ENCODE results near the gene PCDHA13. TPM values are rescaled to one million over a fixed set of nuclear protein-coding genes. Genes with fewer than 3 reads are reported as not detected.

The PCDHA13 gene
- total and polyA plus RNA-seq, 2 donors (not counting 1 experiment from before 2014, with no cell fraction given): 0.02 to 0.33 TPM

DNA sequence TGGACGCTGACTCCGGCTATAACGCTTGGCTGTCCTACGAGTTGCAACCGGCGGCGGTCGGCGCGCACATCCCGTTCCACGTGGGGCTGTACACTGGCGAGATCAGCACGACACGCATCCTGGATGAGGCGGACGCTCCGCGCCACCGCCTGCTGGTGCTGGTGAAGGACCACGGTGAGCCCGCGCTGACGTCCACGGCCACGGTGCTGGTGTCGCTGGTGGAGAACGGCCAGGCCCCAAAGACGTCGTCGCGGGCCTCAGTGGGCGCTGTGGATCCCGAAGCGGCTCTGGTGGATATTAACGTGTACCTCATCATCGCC lies 4.7 kb upstream of the PCDHA13 start:
- H3K9ac ChIP-seq (ENCODE audit: insufficient read depth, low read length): no peak overlapping the region
- no peaks in the 10 kb centered on the region for H3K79me2 ChIP-seq (ENCODE audit: control insufficient read depth, insufficient read depth, low read length)
- no peaks in the 10 kb centered on the region for H3K4me1 ChIP-seq (ENCODE audit: control insufficient read depth, extremely low read depth, insufficient read depth, low read length)
- H3K4me3 ChIP-seq (replicated peaks in 1 of 4; ENCODE audit: control extremely low read depth in 1 of 4, insufficient read depth in 1 of 4, low read depth in 3 of 4, low read length in 4 of 4): no peak overlapping the region
- H3K36me3 ChIP-seq (ENCODE audit: control insufficient read depth, insufficient read depth, low read length): no peaks in the 10 kb centered on the region
- H3K9me3 ChIP-seq (ENCODE audit: control insufficient read depth, insufficient read depth, low read depth, low read length): peaks cover 2% of the 10 kb centered on the region
- no peak overlapping the region for H2AFZ ChIP-seq (ENCODE audit: low read length)
- no peak for DNase-seq (ENCODE audit: low read depth in 2 of 2)
- no peak overlapping the region for H3K4me2 ChIP-seq (ENCODE audit: extremely low read depth, insufficient read depth, low read length)
- no peak for TF ChIP-seq EZH2 (IDR thresholded peaks at IDR 0.05; ENCODE audit: low read length, missing control alignments)
- TF ChIP-seq, protein P1, sequence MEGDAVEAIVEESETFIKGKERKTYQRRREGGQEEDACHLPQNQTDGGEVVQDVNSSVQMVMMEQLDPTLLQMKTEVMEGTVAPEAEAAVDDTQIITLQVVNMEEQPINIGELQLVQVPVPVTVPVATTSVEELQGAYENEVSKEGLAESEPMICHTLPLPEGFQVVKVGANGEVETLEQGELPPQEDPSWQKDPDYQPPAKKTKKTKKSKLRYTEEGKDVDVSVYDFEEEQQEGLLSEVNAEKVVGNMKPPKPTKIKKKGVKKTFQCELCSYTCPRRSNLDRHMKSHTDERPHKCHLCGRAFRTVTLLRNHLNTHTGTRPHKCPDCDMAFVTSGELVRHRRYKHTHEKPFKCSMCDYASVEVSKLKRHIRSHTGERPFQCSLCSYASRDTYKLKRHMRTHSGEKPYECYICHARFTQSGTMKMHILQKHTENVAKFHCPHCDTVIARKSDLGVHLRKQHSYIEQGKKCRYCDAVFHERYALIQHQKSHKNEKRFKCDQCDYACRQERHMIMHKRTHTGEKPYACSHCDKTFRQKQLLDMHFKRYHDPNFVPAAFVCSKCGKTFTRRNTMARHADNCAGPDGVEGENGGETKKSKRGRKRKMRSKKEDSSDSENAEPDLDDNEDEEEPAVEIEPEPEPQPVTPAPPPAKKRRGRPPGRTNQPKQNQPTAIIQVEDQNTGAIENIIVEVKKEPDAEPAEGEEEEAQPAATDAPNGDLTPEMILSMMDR (conservative IDR thresholded peaks at IDR 0.05 in 1 of 2, IDR thresholded peaks at IDR 0.05 in 1 of 2; ENCODE audit: low read depth in 1 of 2, low read length in 2 of 2): no peak
- H3K27me3 ChIP-seq (ENCODE audit: control insufficient read depth, insufficient read depth, low read length): no peaks in the 10 kb centered on the region
- no peaks in the 10 kb centered on the region for H4K20me1 ChIP-seq (ENCODE audit: control insufficient read depth, extremely low read depth, insufficient read depth, low read length)
- no peak overlapping the region for H3K27ac ChIP-seq (ENCODE audit: insufficient read depth, low read length)

DNA sequence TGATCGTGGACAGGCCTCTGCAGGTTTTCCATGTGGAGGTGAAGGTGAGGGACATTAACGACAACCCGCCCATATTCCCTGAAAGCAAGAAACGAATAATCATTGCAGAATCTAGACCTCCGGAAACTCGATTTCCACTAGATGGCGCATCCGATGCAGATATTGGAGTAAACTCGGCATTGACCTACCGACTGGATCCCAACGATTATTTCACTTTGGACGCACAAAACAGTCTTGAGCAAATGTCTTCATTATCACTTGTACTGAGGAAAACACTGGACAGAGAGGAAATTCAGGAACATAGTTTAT lies 621 bp downstream of the PCDHA13 start:
- no peak for DNase-seq (ENCODE audit: low read depth in 2 of 2)
- no peaks in the 10 kb centered on the region for H3K27me3 ChIP-seq (ENCODE audit: control insufficient read depth, insufficient read depth, low read length)
- TF ChIP-seq EZH2 (IDR thresholded peaks at IDR 0.05; ENCODE audit: low read length, missing control alignments): no peak
- TF ChIP-seq, protein P1 (conservative IDR thresholded peaks at IDR 0.05 in 1 of 2, IDR thresholded peaks at IDR 0.05 in 1 of 2; ENCODE audit: low read depth in 1 of 2, low read length in 2 of 2): no peak

DNA sequence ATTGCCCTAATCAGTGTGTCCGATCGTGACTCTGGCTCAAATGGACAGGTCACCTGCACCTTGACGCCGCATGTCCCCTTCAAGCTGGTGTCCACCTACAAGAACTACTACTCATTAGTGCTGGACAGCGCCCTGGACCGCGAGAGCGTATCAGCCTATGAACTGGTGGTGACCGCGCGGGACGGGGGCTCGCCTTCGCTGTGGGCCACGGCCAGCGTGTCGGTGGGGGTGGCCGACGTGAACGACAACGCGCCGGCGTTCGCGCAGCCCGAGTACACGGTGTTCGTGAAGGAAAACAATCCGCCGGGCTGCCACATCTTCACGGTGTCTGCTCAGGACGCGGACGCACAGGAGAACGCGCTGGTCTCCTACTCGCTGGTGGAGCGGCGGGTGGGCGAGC lies 1.4 kb downstream of the PCDHA13 start:
- H3K27me3 ChIP-seq (ENCODE audit: control insufficient read depth, insufficient read depth, low read length): no peaks in the 10 kb centered on the region
- no peaks in the 10 kb centered on the region for H3K79me2 ChIP-seq (ENCODE audit: control insufficient read depth, insufficient read depth, low read length)
- H3K27ac ChIP-seq (ENCODE audit: insufficient read depth, low read length): no peak overlapping the region
- H3K4me3 ChIP-seq (replicated peaks in 1 of 4; ENCODE audit: control extremely low read depth in 1 of 4, insufficient read depth in 1 of 4, low read depth in 3 of 4, low read length in 4 of 4): no peak overlapping the region
- no peaks in the 10 kb centered on the region for H3K36me3 ChIP-seq (ENCODE audit: control insufficient read depth, insufficient read depth, low read length)
- no peak overlapping the region for H2AFZ ChIP-seq (ENCODE audit: low read length)
- H3K4me1 ChIP-seq (ENCODE audit: control insufficient read depth, extremely low read depth, insufficient read depth, low read length): no peaks in the 10 kb centered on the region
- no peaks in the 10 kb centered on the region for H3K9me3 ChIP-seq (ENCODE audit: control insufficient read depth, insufficient read depth, low read depth, low read length)
- no peaks in the 10 kb centered on the region for H4K20me1 ChIP-seq (ENCODE audit: control insufficient read depth, extremely low read depth, insufficient read depth, low read length)
- H3K4me2 ChIP-seq (ENCODE audit: extremely low read depth, insufficient read depth, low read length): no peak overlapping the region
- no peak for DNase-seq (ENCODE audit: low read depth in 2 of 2)
- TF ChIP-seq, protein P1 (conservative IDR thresholded peaks at IDR 0.05 in 1 of 2, IDR thresholded peaks at IDR 0.05 in 1 of 2; ENCODE audit: low read depth in 1 of 2, low read length in 2 of 2): no peak
- TF ChIP-seq EZH2 (IDR thresholded peaks at IDR 0.05; ENCODE audit: low read length, missing control alignments): no peak
- H3K9ac ChIP-seq (ENCODE audit: insufficient read depth, low read length): no peak overlapping the region

More for the DNA sequence above, 621 bp downstream of the PCDHA13 start:
- Histone ChIP-seq H3K36me3 (ENCODE audit: control insufficient read depth, insufficient read depth, low read length) (no peaks in the 10 kb centered on the region), H3K27ac (ENCODE audit: insufficient read depth, low read length) (no peak overlapping the region), H4K20me1 (ENCODE audit: control insufficient read depth, extremely low read depth, insufficient read depth, low read length) (no peaks in the 10 kb centered on the region), H3K9ac (ENCODE audit: insufficient read depth, low read length) (no peak overlapping the region), H3K79me2 (ENCODE audit: control insufficient read depth, insufficient read depth, low read length) (no peaks in the 10 kb centered on the region), H2AFZ (ENCODE audit: low read length) (no peak overlapping the region), H3K4me3 (replicated peaks in 1 of 4; ENCODE audit: control extremely low read depth in 1 of 4, insufficient read depth in 1 of 4, low read depth in 3 of 4, low read length in 4 of 4) (no peak overlapping the region), H3K4me2 (ENCODE audit: extremely low read depth, insufficient read depth, low read length) (no peak overlapping the region), H3K9me3 (ENCODE audit: control insufficient read depth, insufficient read depth, low read depth, low read length) (no peaks in the 10 kb centered on the region), H3K4me1 (ENCODE audit: control insufficient read depth, extremely low read depth, insufficient read depth, low read length) (no peaks in the 10 kb centered on the region)

Data from fibroblast of lung (primary cell).